RWPE2 (cell line): ENCODE data around the gene CDC42BPA.

Source experiments
- ATAC-seq: fragments of 200-7000 bp; cut with Tn5 transposase; 3 replicates; pipeline ENCODE4 v1.9.1; 2021; ENCODE audit warnings: low read depth
- DNase-seq: peaks from one replicate; pipeline ENCODE4 v3.0.0-alpha.2; 2020; ENCODE audit warnings: low spot score
- H3K27ac ChIP-seq: fragments of 450-650 bp; 2 replicates; pipeline ENCODE4 v1.5.1; 2017; ENCODE audit warnings: mild to moderate bottlenecking; ENCODE audit not compliant: poor library complexity, severe bottlenecking
- H3K27me3 ChIP-seq: fragments of 250-450 bp; sonication (Bioruptor Pico); 2 replicates; pipeline ENCODE4 v1.5.1; 2021; ENCODE audit warnings: mild to moderate bottlenecking, moderate library complexity; ENCODE audit not compliant: insufficient read depth, poor library complexity, severe bottlenecking
- H3K36me3 ChIP-seq: fragments of 250-450 bp; sonication (Bioruptor Pico); 2 replicates; pipeline ENCODE4 v1.5.1; 2020; ENCODE audit warnings: low read depth, mild to moderate bottlenecking, moderate library complexity
- H3K4me1 ChIP-seq: fragments of 250-450 bp; sonication (Bioruptor Pico); 2 replicates; pipeline ENCODE4 v1.5.1; 2021; ENCODE audit warnings: mild to moderate bottlenecking, moderate library complexity; ENCODE audit not compliant: insufficient read depth, poor library complexity, severe bottlenecking
- H3K4me3 ChIP-seq: fragments of 250-450 bp; sonication (Bioruptor Pico); 2 replicates; pipeline ENCODE4 v1.5.1; 2021; ENCODE audit warnings: mild to moderate bottlenecking, moderate library complexity; ENCODE audit not compliant: severe bottlenecking
- H3K9me3 ChIP-seq: fragments of 250-450 bp; sonication (Bioruptor Pico); 2 replicates; pipeline ENCODE4 v1.5.1; 2021; ENCODE audit warnings: mild to moderate bottlenecking, moderate library complexity; ENCODE audit not compliant: severe bottlenecking
- TF ChIP-seq, protein P1 (sequence below): fragments of 450-650 bp; IDR thresholded peaks from one replicate; pipeline ENCODE4 v1.5.1; 2017; ENCODE audit warnings: mild to moderate bottlenecking, moderate library complexity; ENCODE audit not compliant: poor library complexity, severe bottlenecking

CDC42BPA gene

DNA sequence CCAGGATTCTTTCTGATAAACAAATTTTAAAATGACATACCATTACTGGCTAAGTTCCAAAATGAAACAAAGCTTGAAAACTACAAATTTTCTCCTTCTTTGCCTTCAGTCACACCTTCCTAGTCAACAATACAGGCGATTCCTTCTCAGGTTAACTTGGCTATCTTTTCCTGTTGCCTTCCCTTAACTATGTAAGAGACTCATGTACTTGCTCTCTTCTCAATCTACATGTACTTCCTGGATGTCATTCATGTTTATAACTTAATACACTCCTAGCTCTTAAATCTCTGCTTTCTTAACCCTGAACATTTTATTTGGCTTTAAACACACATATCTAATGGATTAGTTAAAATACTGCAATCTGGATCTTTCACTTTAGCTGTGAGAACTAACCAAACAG is 281.2 kb downstream of the CDC42BPA start:
- no peak for ATAC-seq
- Histone ChIP-seq H3K27ac (no peak overlapping the region), H3K4me1 (no peaks in the 10 kb centered on the region), H3K36me3 (no peaks in the 10 kb centered on the region), H3K9me3 (no peaks in the 10 kb centered on the region), H3K27me3 (no peaks in the 10 kb centered on the region), H3K4me3 (no peak overlapping the region)
- TF ChIP-seq, protein P1, sequence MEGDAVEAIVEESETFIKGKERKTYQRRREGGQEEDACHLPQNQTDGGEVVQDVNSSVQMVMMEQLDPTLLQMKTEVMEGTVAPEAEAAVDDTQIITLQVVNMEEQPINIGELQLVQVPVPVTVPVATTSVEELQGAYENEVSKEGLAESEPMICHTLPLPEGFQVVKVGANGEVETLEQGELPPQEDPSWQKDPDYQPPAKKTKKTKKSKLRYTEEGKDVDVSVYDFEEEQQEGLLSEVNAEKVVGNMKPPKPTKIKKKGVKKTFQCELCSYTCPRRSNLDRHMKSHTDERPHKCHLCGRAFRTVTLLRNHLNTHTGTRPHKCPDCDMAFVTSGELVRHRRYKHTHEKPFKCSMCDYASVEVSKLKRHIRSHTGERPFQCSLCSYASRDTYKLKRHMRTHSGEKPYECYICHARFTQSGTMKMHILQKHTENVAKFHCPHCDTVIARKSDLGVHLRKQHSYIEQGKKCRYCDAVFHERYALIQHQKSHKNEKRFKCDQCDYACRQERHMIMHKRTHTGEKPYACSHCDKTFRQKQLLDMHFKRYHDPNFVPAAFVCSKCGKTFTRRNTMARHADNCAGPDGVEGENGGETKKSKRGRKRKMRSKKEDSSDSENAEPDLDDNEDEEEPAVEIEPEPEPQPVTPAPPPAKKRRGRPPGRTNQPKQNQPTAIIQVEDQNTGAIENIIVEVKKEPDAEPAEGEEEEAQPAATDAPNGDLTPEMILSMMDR: no peak
- DNase-seq: no peak

- Histone ChIP-seq H3K36me3 (peaks cover 3% of the 10 kb centered on the region; the same call in 1 of the 2 replicates), H3K4me3 (no peak overlapping the region), H3K27me3 (no peaks in the 10 kb centered on the region), H3K4me1 (no peaks in the 10 kb centered on the region), H3K9me3 (no peaks in the 10 kb centered on the region), H3K27ac (no peak overlapping the region)
- no peak for DNase-seq
- TF ChIP-seq, protein P1: no peak
- ATAC-seq: no peak
Measured at GRCh38 chr1:227035316-227035715, 283.0 kb downstream of the CDC42BPA start.

GRCh38 chr1:227033880-227034279 is 284.4 kb downstream of the CDC42BPA start:
- DNase-seq (no peak), ATAC-seq (no peak)
- TF ChIP-seq, protein P1: no peak
- H3K27ac ChIP-seq: no peak overlapping the region
- no peaks in the 10 kb centered on the region for H3K9me3 ChIP-seq
- no peak overlapping the region for H3K4me3 ChIP-seq
- H3K27me3 ChIP-seq: no peaks in the 10 kb centered on the region
- no peaks in the 10 kb centered on the region for H3K4me1 ChIP-seq
- H3K36me3 ChIP-seq: peaks cover 3% of the 10 kb centered on the region; the same call in 1 of the 2 replicates

DNA sequence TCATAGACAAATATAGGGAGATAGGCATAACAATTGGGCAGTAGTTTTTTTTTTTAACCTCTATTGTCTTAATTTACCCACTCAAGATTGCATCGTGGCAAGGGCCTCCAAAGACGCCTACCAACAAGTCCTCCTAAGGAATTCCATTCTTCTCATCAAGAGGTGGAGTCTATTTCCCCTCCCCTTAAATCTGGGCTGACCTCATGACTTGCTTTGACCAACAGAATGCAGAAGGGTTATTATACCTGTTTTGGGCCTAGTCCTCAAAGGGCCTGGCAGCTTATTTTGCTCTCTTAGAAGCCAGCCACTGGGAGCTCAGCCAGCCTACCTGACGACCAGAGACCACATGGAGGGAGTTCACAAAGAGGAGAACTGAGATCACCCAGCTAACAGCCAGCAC is 285.9 kb downstream of the CDC42BPA start:
- peaks cover 8% of the 10 kb centered on the region; the same call in 1 of the 2 replicates for H3K36me3 ChIP-seq
- no peak for ATAC-seq

DNA sequence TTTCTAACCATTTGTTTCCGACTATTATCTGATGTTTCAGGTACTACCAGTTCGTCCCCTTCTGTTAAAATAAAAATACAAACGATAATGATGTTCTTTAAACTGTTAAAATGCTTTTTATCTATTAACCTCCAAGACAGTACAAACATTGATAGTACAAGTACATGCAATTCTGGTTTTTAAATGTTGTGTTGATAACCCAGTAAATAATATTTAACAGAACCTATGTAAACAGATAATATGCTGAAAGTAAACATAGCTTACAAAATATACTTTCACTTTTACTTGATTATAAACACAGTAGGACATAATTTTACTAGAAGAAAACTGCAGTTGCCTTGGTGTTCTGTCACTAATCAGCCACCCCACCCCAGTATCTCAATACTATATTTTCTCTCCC is 301.3 kb downstream of the CDC42BPA start:
- DNase-seq: no peak
- no peaks in the 10 kb centered on the region for H3K9me3 ChIP-seq
- TF ChIP-seq, protein P1: no peak
- ATAC-seq: no peak
- H3K27me3 ChIP-seq: no peaks in the 10 kb centered on the region
- H3K27ac ChIP-seq: no peak overlapping the region
- H3K4me1 ChIP-seq: no peaks in the 10 kb centered on the region
- H3K4me3 ChIP-seq: no peak overlapping the region
- peaks cover 10% of the 10 kb centered on the region; the same call in 1 of the 2 replicates for H3K36me3 ChIP-seq

More for the DNA sequence above, 285.9 kb downstream of the CDC42BPA start:
- Histone ChIP-seq H3K27me3 (no peaks in the 10 kb centered on the region), H3K4me1 (no peaks in the 10 kb centered on the region), H3K4me3 (no peak overlapping the region), H3K27ac (no peak overlapping the region), H3K9me3 (no peaks in the 10 kb centered on the region)
- TF ChIP-seq, protein P1: no peak
- DNase-seq: no peak
